ENCODE results near the gene ACTRT3. TPM values are rescaled to one million over a fixed set of nuclear protein-coding genes. Genes with fewer than 3 reads are reported as not detected.
"Not testable (repeated sequence)": the region's sequence is repeated elsewhere in the genome, so short reads cannot be mapped to it uniquely, and the experiment has no call there.

ACTRT3 gene
- total RNA-seq, 1 donor from 2014 or later, result 1.5 TPM

DNA sequence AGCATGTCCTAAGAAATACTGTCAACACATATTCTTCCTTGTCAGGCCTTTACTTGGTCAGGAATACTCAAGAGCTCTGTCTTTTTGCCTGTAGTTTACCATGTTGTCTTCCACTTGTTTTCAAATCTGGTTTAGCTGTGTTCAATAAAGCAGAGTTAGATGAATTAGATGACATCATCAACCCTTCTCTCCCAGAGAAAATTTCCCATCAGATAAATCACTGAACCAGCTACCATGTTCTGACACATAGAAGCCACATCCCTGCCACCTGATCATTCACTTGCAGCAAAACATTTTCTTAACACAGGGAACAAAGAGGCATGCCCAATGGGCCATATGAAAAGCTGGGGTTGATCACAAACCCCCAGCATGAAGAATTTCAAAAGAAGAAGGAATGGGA, 46.6 kb downstream of the ACTRT3 start:
- Mint-ChIP-seq H3K4me3 (no peak overlapping the region), H3K9me3 (peaks cover 4% of the 10 kb centered on the region), H3K27me3 (ENCODE audit: low read depth) (peaks cover 34% of the 10 kb centered on the region), H3K27ac (ENCODE audit: unreplicated experiment) (no peak overlapping the region), H3K4me1 (no peaks in the 10 kb centered on the region), H3K36me3 (ENCODE audit: low read depth) (peaks cover 2% of the 10 kb centered on the region)
- DNase-seq (ENCODE audit: low read depth, low spot score), result no peak
- TF ChIP-seq, protein P1, sequence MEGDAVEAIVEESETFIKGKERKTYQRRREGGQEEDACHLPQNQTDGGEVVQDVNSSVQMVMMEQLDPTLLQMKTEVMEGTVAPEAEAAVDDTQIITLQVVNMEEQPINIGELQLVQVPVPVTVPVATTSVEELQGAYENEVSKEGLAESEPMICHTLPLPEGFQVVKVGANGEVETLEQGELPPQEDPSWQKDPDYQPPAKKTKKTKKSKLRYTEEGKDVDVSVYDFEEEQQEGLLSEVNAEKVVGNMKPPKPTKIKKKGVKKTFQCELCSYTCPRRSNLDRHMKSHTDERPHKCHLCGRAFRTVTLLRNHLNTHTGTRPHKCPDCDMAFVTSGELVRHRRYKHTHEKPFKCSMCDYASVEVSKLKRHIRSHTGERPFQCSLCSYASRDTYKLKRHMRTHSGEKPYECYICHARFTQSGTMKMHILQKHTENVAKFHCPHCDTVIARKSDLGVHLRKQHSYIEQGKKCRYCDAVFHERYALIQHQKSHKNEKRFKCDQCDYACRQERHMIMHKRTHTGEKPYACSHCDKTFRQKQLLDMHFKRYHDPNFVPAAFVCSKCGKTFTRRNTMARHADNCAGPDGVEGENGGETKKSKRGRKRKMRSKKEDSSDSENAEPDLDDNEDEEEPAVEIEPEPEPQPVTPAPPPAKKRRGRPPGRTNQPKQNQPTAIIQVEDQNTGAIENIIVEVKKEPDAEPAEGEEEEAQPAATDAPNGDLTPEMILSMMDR (conservative IDR thresholded peaks at IDR 0.05), result no peak

DNA sequence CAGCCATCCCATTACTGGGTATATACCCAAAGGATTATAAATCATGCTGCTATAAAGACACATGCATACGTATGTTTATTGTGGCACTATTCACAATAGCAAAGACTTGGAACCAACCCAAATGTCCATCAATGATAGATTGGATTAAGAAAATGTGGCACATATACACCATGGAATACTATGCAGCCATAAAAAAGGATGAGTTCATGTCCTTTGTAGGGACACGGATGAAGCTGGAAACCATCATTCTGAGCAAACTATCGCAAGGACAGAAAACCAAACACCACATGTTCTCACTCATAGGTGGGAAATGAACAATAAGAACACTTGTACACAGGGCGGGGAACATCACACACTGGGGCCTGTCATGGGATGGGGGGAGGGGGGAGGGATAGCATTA, 50.9 kb downstream of the ACTRT3 start:
- peaks cover 18% of the 10 kb centered on the region for H3K27me3 Mint-ChIP-seq (ENCODE audit: low read depth)
- not testable (repeated sequence) for H3K4me3 Mint-ChIP-seq; DNase-seq (ENCODE audit: low read depth, low spot score); H3K9me3 Mint-ChIP-seq; H3K36me3 Mint-ChIP-seq (ENCODE audit: low read depth); H3K27ac Mint-ChIP-seq (ENCODE audit: unreplicated experiment); H3K4me1 Mint-ChIP-seq

Other genes starting within 250 kb of the ACTRT3 start
- 1.1 and 2.9 TPM in 2 replicates for gene MECOM, start 105.8 kb downstream of the ACTRT3 start, total RNA-seq
- 16.2 and 19.5 TPM in 2 replicates for gene TERC, start 4.5 kb downstream of the ACTRT3 start, total RNA-seq
- 15.0 and 15.7 TPM in 2 replicates for gene MYNN, start 3.8 kb upstream of the ACTRT3 start, total RNA-seq
- 0.12 and 0.16 TPM in 2 replicates for gene LRRIQ4, start 43.3 kb upstream of the ACTRT3 start, total RNA-seq
- 8.6 and 10.1 TPM in 2 replicates for gene LRRC34, start 43.3 kb upstream of the ACTRT3 start, total RNA-seq
- gene LRRC31, start 100.4 kb upstream of the ACTRT3 start, total RNA-seq, result not detected in 2 replicates
- gene SAMD7, start 142.0 kb upstream of the ACTRT3 start, total RNA-seq, result not detected in 2 replicates
- gene SEC62, start 197.2 kb upstream of the ACTRT3 start, total RNA-seq, result 67.9 and 68.8 TPM in 2 replicates